GM12874 (cell line): ENCODE data around the gene GORASP2.

Source experiments
- CTCF ChIP-seq: IDR thresholded peaks from 2 replicates; pipeline ENCODE4 v1.5.1; 2011; ENCODE audit warnings: low read depth, mild to moderate bottlenecking, control low read depth, low read length, moderate library complexity; ENCODE audit not compliant: insufficient read depth

GORASP2 gene

DNA sequence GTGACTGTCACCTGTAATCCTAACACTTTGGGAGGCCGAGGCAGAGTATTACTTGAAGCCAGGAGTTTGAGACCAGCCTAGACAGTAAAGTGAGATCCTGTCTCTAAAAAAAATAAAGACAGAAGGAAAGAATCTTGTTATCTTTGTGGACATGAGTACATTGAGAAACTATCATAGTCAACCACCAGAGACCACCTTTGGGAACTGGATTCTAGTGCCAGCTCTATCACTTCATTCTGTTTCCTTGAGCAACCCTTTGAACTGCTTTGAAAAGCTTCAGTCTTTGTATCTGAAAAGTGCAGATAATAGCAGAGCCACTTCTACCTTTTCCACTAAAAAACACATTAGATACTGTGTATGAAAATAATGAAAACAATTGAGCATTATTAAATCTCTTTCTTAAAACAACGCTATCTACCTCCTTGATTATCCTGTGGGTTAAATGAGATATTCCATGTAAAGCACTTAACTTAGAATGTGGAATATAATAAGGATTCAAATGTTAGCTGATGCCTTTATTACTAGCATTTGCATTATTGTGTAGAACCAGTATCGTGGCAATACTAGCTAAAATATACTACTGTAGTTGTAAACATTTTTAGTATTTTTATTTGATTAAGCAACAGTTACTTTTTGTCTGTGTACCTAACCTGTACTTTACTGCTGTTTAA is 8.8 kb downstream of the GORASP2 start:
- TF ChIP-seq CTCF, result no peak

- TF ChIP-seq CTCF, result no peak
These were observed 11.0 kb downstream of the GORASP2 start for GRCh38 chr2:170940066-170940465.

GRCh38 chr2:170942615-170943014 is 13.6 kb downstream of the GORASP2 start:
- no peak for TF ChIP-seq CTCF

- TF ChIP-seq CTCF, result no peak
These were observed 14.0 kb downstream of the GORASP2 start for GRCh38 chr2:170943041-170943440.

GRCh38 chr2:170943596-170943995 is 14.5 kb downstream of the GORASP2 start:
- TF ChIP-seq CTCF, result no peak

DNA sequence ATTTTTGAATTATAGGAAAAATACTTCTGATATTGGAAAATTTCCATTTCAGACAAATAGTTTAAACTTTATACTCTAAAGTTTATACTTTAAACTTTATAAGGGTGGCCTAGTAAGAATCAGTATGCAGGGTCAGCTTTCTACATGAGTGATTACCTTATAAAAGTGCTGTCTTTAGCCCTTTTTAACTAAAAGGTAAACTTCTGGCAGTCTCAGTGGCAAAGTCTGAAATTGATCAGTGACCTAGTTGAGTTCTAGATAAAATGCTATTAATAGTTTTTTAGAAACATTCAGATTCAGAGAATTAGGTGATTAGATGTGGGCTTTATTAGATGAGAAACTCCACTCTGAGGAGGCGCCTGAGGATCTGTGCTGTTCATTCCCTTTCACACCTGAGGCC is 15.5 kb downstream of the GORASP2 start:
- TF ChIP-seq CTCF, result no peak

GRCh38 chr2:170949415-170949814 is 20.4 kb downstream of the GORASP2 start:
- no peak for TF ChIP-seq CTCF
